Naive B cell (primary cell): ENCODE data around the gene PEAK1. TPM values are rescaled to one million over a fixed set of nuclear protein-coding genes. Genes with fewer than 3 reads are reported as not detected.
"Not testable (repeated sequence)": the region's sequence is repeated elsewhere in the genome, so short reads cannot be mapped to it uniquely, and the experiment has no call there.

Experiments
- ATAC-seq, 2 donors: fragments of 150-1000 bp; cut with Tn5 transposase; 2 replicates each; pipeline ENCODE4 v1.10.0; 2021; ENCODE audit warnings: low read depth in 2 of 2, mild to moderate bottlenecking in 2 of 2, moderate library complexity in 2 of 2
- DNase-seq: peaks from one replicate; pipeline ENCODE4 v3.0.0; 2022
- H3K27ac Mint-ChIP-seq, 6 donors: one replicate each; pipeline ENCODE4 v1.8.0; 2020 to 2022; ENCODE audit warnings: mild to moderate bottlenecking in 6 of 6, mixed read lengths in 6 of 6, moderate library complexity in 5 of 6, inconsistent platforms in 2 of 6
- H3K27me3 Mint-ChIP-seq, 3 donors: one replicate each; pipeline ENCODE4 v1.8.0; 2021 to 2022; ENCODE audit warnings: mixed read lengths in 3 of 3, mild to moderate bottlenecking in 1 of 3
- H3K36me3 Mint-ChIP-seq, 2 donors: one replicate each; pipeline ENCODE4 v1.8.0; 2020 to 2022; ENCODE audit warnings: mixed read lengths in 2 of 2, inconsistent platforms in 1 of 2, mild to moderate bottlenecking in 1 of 2
- H3K4me1 Mint-ChIP-seq, 3 donors: one replicate each; pipeline ENCODE4 v1.8.0; 2020 to 2022; ENCODE audit warnings: mixed read lengths in 3 of 3, inconsistent platforms in 1 of 3, mild to moderate bottlenecking in 1 of 3, moderate library complexity in 1 of 3
- H3K4me3 Mint-ChIP-seq, 8 donors: one replicate each; pipeline ENCODE4 v1.8.0; 2020 to 2022; ENCODE audit warnings: mild to moderate bottlenecking in 8 of 8, mixed read lengths in 8 of 8, moderate library complexity in 8 of 8, inconsistent platforms in 2 of 8
- H3K9me3 Mint-ChIP-seq, 7 donors: one replicate each; pipeline ENCODE4 v1.8.0; 2020 to 2022; ENCODE audit warnings: mixed read lengths in 7 of 7, mild to moderate bottlenecking in 5 of 7, inconsistent platforms in 2 of 7, moderate library complexity in 1 of 7
- polyA plus RNA-seq, 6 donors: library from polyadenylated mRNA; unstranded; fragments of 300-500 nt; fragmentation: Illumina TruSeq; gene quantifications; one replicate each; pipeline ENCODE4 v1.2.3, GENCODE V29; 2021; ENCODE audit warnings: low read depth in 6 of 6

Gene PEAK1
- polyA plus RNA-seq, 6 donors from 2014 or later: 3.4 to 6.2 (median 4.2) TPM; not detected in 1

DNA sequence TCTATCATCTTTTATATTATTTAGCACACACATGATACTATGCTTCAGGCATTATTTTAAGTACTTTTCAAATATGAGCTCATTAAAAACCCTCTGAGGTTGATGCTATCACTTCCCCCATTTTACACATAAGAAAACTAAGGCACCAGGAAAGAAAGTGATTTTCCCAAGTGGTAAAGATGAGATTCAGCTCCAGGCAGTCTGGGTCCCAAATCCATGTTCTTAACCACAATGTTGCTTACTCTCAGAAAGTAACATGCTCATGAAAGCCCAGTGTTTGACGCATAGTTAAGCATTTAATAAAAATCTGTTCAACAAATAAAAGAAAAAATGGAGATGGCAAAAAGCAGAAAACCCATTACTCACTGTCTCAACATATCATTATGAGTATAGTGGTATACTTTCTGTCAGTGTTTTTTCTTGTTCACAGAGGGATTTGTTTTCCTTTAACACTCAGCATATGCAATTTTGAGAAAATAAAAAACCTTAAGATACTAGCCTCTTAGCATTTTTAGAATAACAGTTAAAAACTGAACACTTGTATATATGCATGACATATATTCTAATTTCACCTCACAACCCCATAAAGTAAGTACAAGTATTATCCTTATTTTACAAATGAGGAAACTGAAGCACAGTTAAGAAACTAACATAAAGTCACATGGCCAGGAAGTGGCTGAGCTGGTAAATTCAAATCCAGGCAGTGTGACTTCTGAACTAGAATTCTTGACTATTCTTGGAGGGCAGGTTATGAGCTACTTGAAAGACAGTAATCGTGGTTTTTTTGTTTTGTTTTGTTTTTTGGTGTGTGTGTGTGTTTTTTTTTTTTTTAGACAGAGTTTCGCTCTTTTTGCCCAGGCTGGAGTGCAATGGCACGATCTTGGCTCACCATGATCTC, 10.4 kb downstream of the PEAK1 start:
- H3K4me1 Mint-ChIP-seq: peaks cover 39 to 59% (median 50%) of the 10 kb centered on the region in 3 donors
- no peaks in the 10 kb centered on the region for H3K36me3 Mint-ChIP-seq
- peak overlapping the region; percentile 5 to 87 (median 70) for H3K27ac Mint-ChIP-seq
- H3K27me3 Mint-ChIP-seq: no peaks in the 10 kb centered on the region
- ATAC-seq: peak; percentile 98 to 99
- peak overlapping the region; percentile 16 to 74 (median 58) for H3K4me3 Mint-ChIP-seq
- peak; percentile 54 for DNase-seq
- peaks cover 0 to 2% (median 0%) of the 10 kb centered on the region in 7 donors for H3K9me3 Mint-ChIP-seq

- Mint-ChIP-seq H3K4me3 (no peak overlapping the region), H3K27me3 (no peaks in the 10 kb centered on the region), H3K36me3 (no peaks in the 10 kb centered on the region), H3K27ac (peak overlapping the region in 4 of 6 donors; percentile 28 to 90 (median 28)), H3K9me3 (peaks cover 0 to 2% (median 0%) of the 10 kb centered on the region in 7 donors), H3K4me1 (peaks cover 31 to 49% (median 39%) of the 10 kb centered on the region in 3 donors)
- no peak for DNase-seq
- ATAC-seq: no peak
Observed at GRCh38 chr15:77406846-77407245, 13.1 kb downstream of the PEAK1 start.

GRCh38 chr15:77406173-77406759, 13.6 kb downstream of the PEAK1 start:
- H3K36me3 Mint-ChIP-seq: not testable (repeated sequence)

DNA sequence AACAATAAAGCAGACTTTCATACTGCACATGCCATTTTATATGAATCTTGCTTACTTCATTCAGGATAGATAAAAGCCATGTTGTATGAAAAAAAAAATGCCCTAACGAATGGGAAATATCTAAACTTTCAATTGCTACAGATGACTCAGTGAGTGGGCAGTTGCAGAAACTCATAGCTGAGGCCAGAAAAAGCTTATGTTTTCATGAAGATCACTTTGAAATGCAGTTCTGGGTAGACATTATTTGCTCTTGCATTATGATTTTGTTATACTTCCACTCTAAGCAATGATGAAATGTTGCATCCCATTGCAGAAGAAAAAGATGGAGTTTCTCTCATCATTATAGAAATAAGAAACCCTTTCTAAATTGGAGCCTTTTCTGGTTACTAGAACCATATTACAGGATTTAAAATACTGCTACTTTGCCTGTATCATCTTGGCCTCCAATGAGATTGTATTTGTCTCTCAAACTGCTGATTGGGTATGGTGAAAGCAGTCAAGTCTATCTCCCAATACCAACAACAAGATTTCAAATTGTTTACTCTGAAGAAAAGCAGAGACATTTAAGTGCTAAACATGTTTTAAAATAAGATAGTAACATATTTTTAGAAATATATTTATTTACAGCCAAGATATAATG, 17.0 kb downstream of the PEAK1 start:
- no peaks in the 10 kb centered on the region for H3K27me3 Mint-ChIP-seq
- DNase-seq (no peak), ATAC-seq (no peak)
- H3K27ac Mint-ChIP-seq: no peak overlapping the region
- peaks cover 18 to 19% of the 10 kb centered on the region in 2 donors for H3K36me3 Mint-ChIP-seq
- peaks cover 16 to 34% (median 33%) of the 10 kb centered on the region in 3 donors for H3K4me1 Mint-ChIP-seq
- peaks cover 0 to 26% (median 24%) of the 10 kb centered on the region in 7 donors for H3K9me3 Mint-ChIP-seq
- H3K4me3 Mint-ChIP-seq: no peak overlapping the region

More at GRCh38 chr15:77406173-77406759, 13.6 kb downstream of the PEAK1 start:
- not testable (repeated sequence) for H3K9me3 Mint-ChIP-seq, ATAC-seq, H3K27me3 Mint-ChIP-seq
- DNase-seq: peak; percentile 39
- peak overlapping the region in 4 of 6 donors; percentile 28 to 90 (median 48) for H3K27ac Mint-ChIP-seq
- H3K4me3 Mint-ChIP-seq: peak overlapping the region in 2 of 8 donors; percentile 11 to 27
- H3K4me1 Mint-ChIP-seq: peaks cover 31 to 49% (median 42%) of the 10 kb centered on the region in 3 donors

- Mint-ChIP-seq H3K4me3 (no peak overlapping the region), H3K27me3 (no peaks in the 10 kb centered on the region), H3K9me3 (peaks cover 15 to 52% (median 46%) of the 10 kb centered on the region in 7 donors), H3K36me3 (peaks cover 39 to 43% of the 10 kb centered on the region in 2 donors), H3K27ac (no peak overlapping the region), H3K4me1 (peaks cover 10 to 15% (median 14%) of the 10 kb centered on the region in 3 donors)
- DNase-seq (no peak), ATAC-seq (no peak)
Observed at GRCh38 chr15:77400258-77400657, 19.6 kb downstream of the PEAK1 start.

DNA sequence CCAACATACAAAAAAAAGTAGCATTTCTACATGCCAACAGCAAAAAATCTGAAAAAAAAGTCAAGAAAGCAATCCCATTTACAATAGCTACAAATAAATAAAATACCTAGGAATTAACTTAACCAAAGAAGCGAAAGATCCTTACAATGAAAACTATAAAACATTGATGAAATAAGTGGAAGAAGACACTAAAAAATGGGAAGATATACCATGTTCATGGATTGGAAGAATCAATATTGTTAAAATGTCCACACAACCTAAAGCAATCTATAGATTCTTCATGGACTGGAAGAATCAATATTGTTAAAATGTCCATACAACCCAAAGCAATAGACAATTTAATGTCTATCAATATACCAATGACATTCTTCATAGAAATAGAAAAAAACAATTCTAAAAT, 21.0 kb downstream of the PEAK1 start:
- Mint-ChIP-seq H3K9me3 (peaks cover 19 to 61% (median 56%) of the 10 kb centered on the region in 7 donors), H3K36me3 (peaks cover 43 to 49% of the 10 kb centered on the region in 2 donors), H3K27me3 (no peaks in the 10 kb centered on the region), H3K4me3 (no peak overlapping the region), H3K27ac (no peak overlapping the region), H3K4me1 (peaks cover 13 to 19% (median 15%) of the 10 kb centered on the region in 3 donors)
- no peak for ATAC-seq
- DNase-seq: no peak

DNA sequence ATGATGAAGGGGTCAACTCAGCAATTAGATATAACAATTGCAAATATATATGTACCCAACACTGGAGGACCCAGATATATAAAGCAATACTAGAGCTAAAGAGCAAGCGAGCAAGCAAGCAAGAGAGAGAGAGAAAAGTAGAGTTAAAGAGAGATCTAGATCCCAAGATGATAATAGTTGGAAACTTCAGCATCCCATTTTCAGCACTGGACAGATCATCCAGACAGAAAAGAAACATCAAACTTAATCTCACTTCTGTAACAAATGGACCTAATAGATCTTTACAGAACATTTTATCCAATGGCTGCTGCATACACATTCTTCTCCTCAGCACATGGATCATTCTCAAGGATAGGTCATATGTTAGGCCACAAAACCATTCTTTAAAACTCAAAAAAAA, 23.2 kb downstream of the PEAK1 start:
- Mint-ChIP-seq H3K4me1 (peaks cover 13 to 26% (median 23%) of the 10 kb centered on the region in 3 donors), H3K4me3 (no peak overlapping the region), H3K36me3 (peaks cover 43 to 49% of the 10 kb centered on the region in 2 donors), H3K27me3 (no peaks in the 10 kb centered on the region), H3K9me3 (peaks cover 19 to 65% (median 56%) of the 10 kb centered on the region in 7 donors), H3K27ac (no peak overlapping the region)
- DNase-seq (no peak), ATAC-seq (no peak)

- H3K4me3 Mint-ChIP-seq: peak overlapping the region in 1 of 8 donors; percentile 15
- H3K9me3 Mint-ChIP-seq: peaks cover 19 to 62% (median 53%) of the 10 kb centered on the region in 7 donors
- ATAC-seq (no peak), DNase-seq (no peak)
- H3K27me3 Mint-ChIP-seq: no peaks in the 10 kb centered on the region
- peaks cover 40 to 49% of the 10 kb centered on the region in 2 donors for H3K36me3 Mint-ChIP-seq
- no peak overlapping the region for H3K27ac Mint-ChIP-seq
- H3K4me1 Mint-ChIP-seq: peaks cover 14 to 33% (median 19%) of the 10 kb centered on the region in 3 donors
Observed at GRCh38 chr15:77395013-77395774, 24.7 kb downstream of the PEAK1 start.

DNA sequence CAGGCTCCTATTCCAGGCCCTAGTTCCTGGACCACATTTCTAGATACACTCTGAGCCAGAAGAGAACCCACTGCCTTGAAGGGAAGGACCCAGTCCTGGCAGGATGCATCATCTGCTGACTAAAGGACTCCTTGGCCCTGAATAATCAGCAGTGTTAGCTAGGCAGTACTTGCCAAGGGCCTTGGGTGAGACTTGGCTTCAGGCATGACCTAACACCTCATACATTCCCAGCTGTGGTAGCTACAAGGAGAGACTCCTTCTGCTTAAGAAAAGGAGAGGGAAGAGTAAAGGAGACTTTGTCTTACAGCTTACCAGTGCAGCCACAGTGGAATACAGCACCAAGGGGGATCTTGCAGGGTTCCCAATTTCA, 26.4 kb downstream of the PEAK1 start:
- Mint-ChIP-seq H3K27ac (peak overlapping the region in 1 of 6 donors; percentile 34), H3K9me3 (peaks cover 16 to 44% (median 37%) of the 10 kb centered on the region in 7 donors), H3K4me1 (peaks cover 19 to 42% (median 22%) of the 10 kb centered on the region in 3 donors), H3K36me3 (peaks cover 29 to 35% of the 10 kb centered on the region in 2 donors), H3K27me3 (no peaks in the 10 kb centered on the region), H3K4me3 (no peak overlapping the region)
- ATAC-seq (no peak), DNase-seq (no peak)

DNA sequence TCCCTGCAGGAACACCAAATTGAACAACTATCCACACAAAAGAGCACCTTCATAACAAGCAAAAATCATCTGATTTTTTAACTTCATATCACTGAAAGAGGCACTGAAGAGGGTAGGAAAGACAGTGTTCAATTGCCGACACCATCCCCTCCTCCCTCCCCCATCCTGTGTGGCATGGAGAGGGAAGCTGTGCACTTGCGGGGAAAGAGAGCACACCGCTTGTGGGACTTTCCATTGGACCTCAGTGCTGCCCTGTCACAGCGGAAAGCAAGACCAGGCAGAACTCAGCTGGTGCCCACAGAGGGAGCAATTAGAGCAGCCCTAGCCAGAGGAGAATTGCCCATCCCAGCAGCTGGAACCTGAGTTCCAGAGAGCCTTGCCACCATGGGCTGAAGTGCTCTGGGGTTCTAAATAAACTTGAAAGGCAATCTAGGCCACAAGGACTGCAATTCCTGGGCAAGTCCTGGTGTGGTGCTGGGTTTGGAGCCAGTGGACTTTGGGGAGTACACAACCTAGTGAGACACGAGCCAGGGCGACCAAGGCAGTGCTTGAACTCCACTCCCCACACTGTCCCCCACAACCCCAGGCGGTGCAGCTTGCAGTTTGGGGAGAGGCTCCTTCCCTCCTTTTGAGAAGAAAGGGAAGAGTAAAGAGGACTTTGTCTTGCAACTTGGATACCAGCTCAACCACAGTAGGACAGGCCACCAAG, 27.0 kb downstream of the PEAK1 start:
- Mint-ChIP-seq H3K4me3 (no peak overlapping the region), H3K4me1 (peaks cover 22 to 45% (median 27%) of the 10 kb centered on the region in 3 donors), H3K9me3 (peaks cover 11 to 39% (median 32%) of the 10 kb centered on the region in 7 donors), H3K27me3 (no peaks in the 10 kb centered on the region), H3K36me3 (peaks cover 25 to 31% of the 10 kb centered on the region in 2 donors), H3K27ac (no peak overlapping the region)
- no peak for ATAC-seq
- no peak for DNase-seq

DNA sequence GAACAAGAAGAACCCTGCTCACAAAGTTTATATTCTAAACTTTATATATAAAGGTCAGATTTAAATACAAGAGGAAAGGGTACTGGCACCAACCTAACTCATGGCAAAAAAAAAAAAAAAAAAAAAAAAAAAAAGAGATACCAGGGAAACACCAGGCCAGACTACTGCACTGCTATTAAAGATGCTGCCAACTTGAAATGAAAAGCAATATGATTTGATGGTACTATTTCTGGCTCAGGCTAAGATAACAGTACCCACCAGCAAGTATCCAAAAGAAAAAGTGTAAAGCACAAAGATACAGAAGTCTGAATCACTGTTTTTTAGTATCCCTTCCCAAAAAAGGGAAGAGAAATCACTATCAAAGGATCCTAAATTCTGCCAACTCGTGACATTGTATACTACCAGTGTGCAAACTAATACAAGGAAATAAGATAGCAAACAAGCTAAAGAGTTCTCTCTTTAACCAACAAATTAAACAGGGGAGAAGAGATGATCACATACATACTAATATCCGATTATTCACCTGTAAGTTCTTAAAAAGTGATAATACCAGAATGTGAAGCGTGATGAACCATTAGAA, 28.4 kb downstream of the PEAK1 start:
- DNase-seq (no peak), ATAC-seq (no peak)
- peaks cover 17 to 18% of the 10 kb centered on the region in 2 donors for H3K36me3 Mint-ChIP-seq
- peaks cover 27 to 55% (median 42%) of the 10 kb centered on the region in 3 donors for H3K4me1 Mint-ChIP-seq
- H3K27ac Mint-ChIP-seq: peak overlapping the region in 2 of 6 donors; percentile 13 to 51
- H3K4me3 Mint-ChIP-seq: no peak overlapping the region
- no peaks in the 10 kb centered on the region for H3K27me3 Mint-ChIP-seq
- H3K9me3 Mint-ChIP-seq: peaks cover 6 to 25% (median 21%) of the 10 kb centered on the region in 7 donors
